ENCODE measurements around the gene EMP1.

- TF ChIP-seq TAF1 (IDR thresholded peaks at IDR 0.05; ENCODE audit: low read depth) (no peak), NFIC (IDR thresholded peaks at IDR 0.05) (no peak), YY1 (IDR thresholded peaks at IDR 0.05; ENCODE audit: low read depth) (no peak), EP300 (IDR thresholded peaks at IDR 0.05; ENCODE audit: borderline replicate concordance) (no peak), CEBPB (IDR thresholded peaks at IDR 0.05) (no peak), EGR1 (IDR thresholded peaks at IDR 0.05) (no peak), RAD21 (IDR thresholded peaks at IDR 0.05; ENCODE audit: low read depth) (no peak), MAX (IDR thresholded peaks at IDR 0.05) (no peak)
These were observed 33.6 kb upstream of the EMP1 start for GRCh38 chr12:13162904-13163303.

All from Ishikawa (cell line).